ENCODE measurements around the gene TVP23A. TPM values are rescaled to one million over a fixed set of nuclear protein-coding genes. Genes with fewer than 3 reads are reported as not detected.

Gene TVP23A
- polyA plus RNA-seq, 4 donors = 0.73 to 1.5 TPM; not detected in 2

- H3K9me3 ChIP-seq (ENCODE audit: control insufficient read depth in 2 of 2, insufficient read depth in 1 of 2, low read depth in 1 of 2, low read length in 1 of 2) = peaks cover 0 to 3% of the 10 kb centered on the region in 2 donors
- no peaks in the 10 kb centered on the region for H3K27me3 ChIP-seq (ENCODE audit: control insufficient read depth in 3 of 3, insufficient read depth in 3 of 3, low read length in 3 of 3)
- no peaks in the 10 kb centered on the region for H3K4me1 ChIP-seq (ENCODE audit: control insufficient read depth in 3 of 3, insufficient read depth in 2 of 3, low read depth in 1 of 3, low read length in 2 of 3)
- WGBS, 3 donors = 84 to 94% (median 90%) methylated on average over 3 of the region's 3 CpGs
- DNase-seq (no peak), FAIRE-seq (no peak)
- H3K36me3 ChIP-seq (ENCODE audit: control insufficient read depth in 3 of 3, insufficient read depth in 2 of 3, low read depth in 1 of 3, low read length in 3 of 3) = peaks cover 21 to 79% (median 30%) of the 10 kb centered on the region in 3 donors
- no peak overlapping the region for H3K4me3 ChIP-seq (ENCODE audit: low read depth in 1 of 3, low read length in 3 of 3)
- H3K27ac ChIP-seq (ENCODE audit: low read depth in 1 of 3, low read length in 2 of 3) = no peak overlapping the region
Measured at GRCh38 chr16:10760858-10761257, 57.7 kb downstream of the TVP23A start.

- Histone ChIP-seq H3K36me3 (ENCODE audit: control insufficient read depth in 3 of 3, insufficient read depth in 2 of 3, low read depth in 1 of 3, low read length in 3 of 3) (peaks cover 13 to 68% (median 33%) of the 10 kb centered on the region in 3 donors), H3K9me3 (ENCODE audit: control insufficient read depth in 2 of 2, insufficient read depth in 1 of 2, low read depth in 1 of 2, low read length in 1 of 2) (no peaks in the 10 kb centered on the region), H3K4me1 (ENCODE audit: control insufficient read depth in 3 of 3, insufficient read depth in 2 of 3, low read depth in 1 of 3, low read length in 2 of 3) (no peaks in the 10 kb centered on the region), H3K27me3 (ENCODE audit: control insufficient read depth in 3 of 3, insufficient read depth in 3 of 3, low read length in 3 of 3) (no peaks in the 10 kb centered on the region), H3K27ac (ENCODE audit: low read depth in 1 of 3, low read length in 2 of 3) (no peak overlapping the region), H3K4me3 (ENCODE audit: low read depth in 1 of 3, low read length in 3 of 3) (no peak overlapping the region)
- FAIRE-seq = no peak
- DNase-seq = no peak
- 81 to 88% (median 82%) methylated on average over 6 of the region's 6 CpGs for WGBS, 3 donors
Measured at GRCh38 chr16:10756574-10756973, 62.0 kb downstream of the TVP23A start.

DNA sequence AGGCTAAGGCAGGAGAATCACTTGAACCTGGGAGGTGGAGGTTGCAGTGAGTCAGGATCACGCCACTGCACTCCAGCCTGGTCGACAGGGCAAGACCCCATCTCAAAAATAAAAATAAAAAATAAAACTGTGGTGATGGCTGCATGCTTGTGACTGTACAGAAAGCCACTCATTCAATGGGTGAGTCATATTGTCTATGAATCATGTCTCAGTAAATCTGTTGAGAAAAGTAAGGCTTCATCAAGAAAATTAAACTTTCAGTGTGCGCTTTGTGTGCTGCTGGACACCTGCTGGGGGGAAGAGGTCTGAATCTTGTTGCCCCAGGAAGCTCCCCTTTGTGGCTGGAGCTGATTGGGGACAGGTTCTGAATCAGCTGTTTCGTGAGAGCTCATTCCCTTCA, 63.7 kb downstream of the TVP23A start:
- DNase-seq (no peak), FAIRE-seq (no peak)
- Histone ChIP-seq H3K27ac (ENCODE audit: low read depth in 1 of 3, low read length in 2 of 3) (no peak overlapping the region), H3K4me1 (ENCODE audit: control insufficient read depth in 3 of 3, insufficient read depth in 2 of 3, low read depth in 1 of 3, low read length in 2 of 3) (no peaks in the 10 kb centered on the region), H3K9me3 (ENCODE audit: control insufficient read depth in 2 of 2, insufficient read depth in 1 of 2, low read depth in 1 of 2, low read length in 1 of 2) (no peaks in the 10 kb centered on the region), H3K27me3 (ENCODE audit: control insufficient read depth in 3 of 3, insufficient read depth in 3 of 3, low read length in 3 of 3) (no peaks in the 10 kb centered on the region), H3K36me3 (ENCODE audit: control insufficient read depth in 3 of 3, insufficient read depth in 2 of 3, low read depth in 1 of 3, low read length in 3 of 3) (peaks cover 6 to 68% (median 26%) of the 10 kb centered on the region in 3 donors), H3K4me3 (ENCODE audit: low read depth in 1 of 3, low read length in 3 of 3) (no peak overlapping the region)
- WGBS, 3 donors = 88 to 100% (median 91%) methylated on average over 4 of the region's 4 CpGs

DNA sequence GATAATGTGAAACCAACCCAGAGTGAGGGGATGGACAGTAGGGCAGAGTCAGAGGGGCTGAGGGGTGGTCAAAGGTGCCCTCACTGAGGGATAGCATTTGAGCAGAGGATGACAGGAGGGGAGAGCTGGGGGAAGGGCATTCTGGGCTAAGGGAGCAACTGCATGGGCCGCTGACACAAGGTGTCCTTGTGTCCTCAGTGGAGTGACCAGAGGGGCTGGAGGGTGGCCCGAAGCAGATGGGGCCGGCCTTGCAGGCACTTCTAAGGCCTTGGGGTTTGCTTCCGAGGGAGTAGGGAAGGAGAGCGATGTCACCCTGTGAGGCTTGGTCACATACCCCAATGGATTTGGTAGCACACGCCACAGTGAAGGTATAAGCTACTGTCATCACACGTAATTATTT, 64.9 kb downstream of the TVP23A start:
- WGBS, 3 donors = 95 to 97% (median 96%) methylated on average over 7 of the region's 7 CpGs
- Histone ChIP-seq H3K27ac (ENCODE audit: low read depth in 1 of 3, low read length in 2 of 3) (no peak overlapping the region), H3K9me3 (ENCODE audit: control insufficient read depth in 2 of 2, insufficient read depth in 1 of 2, low read depth in 1 of 2, low read length in 1 of 2) (no peaks in the 10 kb centered on the region), H3K4me1 (ENCODE audit: control insufficient read depth in 3 of 3, insufficient read depth in 2 of 3, low read depth in 1 of 3, low read length in 2 of 3) (no peaks in the 10 kb centered on the region), H3K27me3 (ENCODE audit: control insufficient read depth in 3 of 3, insufficient read depth in 3 of 3, low read length in 3 of 3) (no peaks in the 10 kb centered on the region), H3K36me3 (ENCODE audit: control insufficient read depth in 3 of 3, insufficient read depth in 2 of 3, low read depth in 1 of 3, low read length in 3 of 3) (peaks cover 6 to 67% (median 16%) of the 10 kb centered on the region in 3 donors), H3K4me3 (ENCODE audit: low read depth in 1 of 3, low read length in 3 of 3) (no peak overlapping the region)
- DNase-seq (no peak), FAIRE-seq (no peak)

DNA sequence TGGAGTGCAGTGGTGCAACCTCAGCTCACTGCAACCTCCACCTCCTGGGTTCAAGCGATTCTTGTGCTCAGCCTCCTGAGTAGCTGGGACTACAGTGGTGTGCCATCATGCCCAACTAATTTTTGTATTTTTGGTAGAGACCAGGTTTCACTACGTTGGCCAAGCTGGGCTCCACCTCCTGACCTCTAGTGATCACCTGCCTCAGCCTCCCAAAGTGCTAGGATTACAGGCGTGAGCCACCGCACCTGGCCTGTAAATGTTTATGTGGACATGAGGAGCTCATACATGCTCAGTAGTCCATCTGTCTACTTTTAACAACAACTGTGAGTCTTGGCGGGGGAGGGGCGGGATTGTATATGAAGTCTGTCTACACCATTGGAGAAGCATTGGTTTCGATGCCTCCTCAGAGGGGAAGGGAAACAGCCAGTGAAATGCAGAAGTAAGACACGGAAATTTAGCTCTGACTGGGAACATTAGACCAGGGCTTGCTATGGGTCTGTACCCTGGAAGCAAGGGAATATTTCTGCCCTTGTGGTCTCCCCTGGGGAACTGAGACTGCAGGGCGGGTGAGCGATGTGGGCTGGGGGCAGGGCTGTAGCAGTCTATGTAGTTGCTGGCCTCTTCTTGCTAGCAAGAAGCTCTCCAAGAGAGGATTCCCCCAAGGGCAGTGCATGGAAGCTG, 65.6 kb downstream of the TVP23A start:
- FAIRE-seq (no peak), DNase-seq (no peak)
- no peak overlapping the region for H3K4me3 ChIP-seq (ENCODE audit: low read depth in 1 of 3, low read length in 3 of 3)
- 82 to 95% (median 92%) methylated on average over 10 of the region's 10 CpGs for WGBS, 3 donors
- no peaks in the 10 kb centered on the region for H3K27me3 ChIP-seq (ENCODE audit: control insufficient read depth in 3 of 3, insufficient read depth in 3 of 3, low read length in 3 of 3)
- H3K9me3 ChIP-seq (ENCODE audit: control insufficient read depth in 2 of 2, insufficient read depth in 1 of 2, low read depth in 1 of 2, low read length in 1 of 2) = no peaks in the 10 kb centered on the region
- no peaks in the 10 kb centered on the region for H3K4me1 ChIP-seq (ENCODE audit: control insufficient read depth in 3 of 3, insufficient read depth in 2 of 3, low read depth in 1 of 3, low read length in 2 of 3)
- H3K27ac ChIP-seq (ENCODE audit: low read depth in 1 of 3, low read length in 2 of 3) = no peak overlapping the region
- H3K36me3 ChIP-seq (ENCODE audit: control insufficient read depth in 3 of 3, insufficient read depth in 2 of 3, low read depth in 1 of 3, low read length in 3 of 3) = peaks cover 5 to 67% (median 10%) of the 10 kb centered on the region in 3 donors

- FAIRE-seq = no peak
- no peak overlapping the region for H3K27ac ChIP-seq (ENCODE audit: low read depth in 1 of 3, low read length in 2 of 3)
- peak in 1 of 2 donors; percentile 39 for DNase-seq
- 63 to 65% (median 64%) methylated on average over 13 of the region's 13 CpGs for WGBS, 3 donors
- no peaks in the 10 kb centered on the region for H3K9me3 ChIP-seq (ENCODE audit: control insufficient read depth in 2 of 2, insufficient read depth in 1 of 2, low read depth in 1 of 2, low read length in 1 of 2)
- H3K4me3 ChIP-seq (ENCODE audit: low read depth in 1 of 3, low read length in 3 of 3) = no peak overlapping the region
- peaks cover 3 to 62% (median 6%) of the 10 kb centered on the region in 3 donors for H3K36me3 ChIP-seq (ENCODE audit: control insufficient read depth in 3 of 3, insufficient read depth in 2 of 3, low read depth in 1 of 3, low read length in 3 of 3)
- no peaks in the 10 kb centered on the region for H3K27me3 ChIP-seq (ENCODE audit: control insufficient read depth in 3 of 3, insufficient read depth in 3 of 3, low read length in 3 of 3)
- H3K4me1 ChIP-seq (ENCODE audit: control insufficient read depth in 3 of 3, insufficient read depth in 2 of 3, low read depth in 1 of 3, low read length in 2 of 3) = no peaks in the 10 kb centered on the region
Measured at GRCh38 chr16:10751291-10751697, 67.3 kb downstream of the TVP23A start.

DNA sequence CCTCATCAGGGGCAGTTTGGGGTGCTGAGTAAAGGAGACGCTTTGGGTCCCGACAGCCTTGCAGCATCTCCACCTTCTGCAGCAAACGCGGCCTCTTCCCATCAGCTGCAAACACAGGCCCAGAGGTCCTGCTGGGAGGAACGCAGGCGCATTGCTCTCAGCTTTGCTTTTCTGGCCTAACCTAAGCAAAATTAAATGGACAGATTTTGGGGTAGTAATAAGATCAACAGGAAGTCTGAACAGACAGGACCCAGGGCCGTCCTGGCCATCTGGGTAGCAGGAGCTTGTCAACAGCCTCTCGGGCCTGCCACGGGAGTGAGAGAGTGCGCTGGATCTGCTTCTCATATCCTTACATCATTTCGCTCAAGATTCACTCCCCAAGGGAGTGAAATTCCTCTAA, 67.8 kb downstream of the TVP23A start:
- Histone ChIP-seq H3K27me3 (ENCODE audit: control insufficient read depth in 3 of 3, insufficient read depth in 3 of 3, low read length in 3 of 3) (no peaks in the 10 kb centered on the region), H3K36me3 (ENCODE audit: control insufficient read depth in 3 of 3, insufficient read depth in 2 of 3, low read depth in 1 of 3, low read length in 3 of 3) (peaks cover 3 to 62% (median 6%) of the 10 kb centered on the region in 3 donors), H3K4me3 (ENCODE audit: low read depth in 1 of 3, low read length in 3 of 3) (no peak overlapping the region), H3K27ac (ENCODE audit: low read depth in 1 of 3, low read length in 2 of 3) (no peak overlapping the region), H3K9me3 (ENCODE audit: control insufficient read depth in 2 of 2, insufficient read depth in 1 of 2, low read depth in 1 of 2, low read length in 1 of 2) (no peaks in the 10 kb centered on the region), H3K4me1 (ENCODE audit: control insufficient read depth in 3 of 3, insufficient read depth in 2 of 3, low read depth in 1 of 3, low read length in 2 of 3) (no peaks in the 10 kb centered on the region)
- no peak for FAIRE-seq
- WGBS, 3 donors = 81 to 93% (median 92%) methylated on average over 11 of the region's 11 CpGs
- DNase-seq = no peak

GRCh38 chr16:10745841-10746240, 72.8 kb downstream of the TVP23A start:
- H3K27ac ChIP-seq (ENCODE audit: low read depth in 1 of 3, low read length in 2 of 3) = no peak overlapping the region
- WGBS, 3 donors = 65 to 82% (median 70%) methylated on average over 2 of the region's 2 CpGs

More at GRCh38 chr16:10745841-10746240, 72.8 kb downstream of the TVP23A start:
- Histone ChIP-seq H3K4me3 (ENCODE audit: low read depth in 1 of 3, low read length in 3 of 3) (no peak overlapping the region), H3K4me1 (ENCODE audit: control insufficient read depth in 3 of 3, insufficient read depth in 2 of 3, low read depth in 1 of 3, low read length in 2 of 3) (peaks cover 0 to 4% (median 0%) of the 10 kb centered on the region in 3 donors), H3K9me3 (ENCODE audit: control insufficient read depth in 2 of 2, insufficient read depth in 1 of 2, low read depth in 1 of 2, low read length in 1 of 2) (no peaks in the 10 kb centered on the region), H3K36me3 (ENCODE audit: control insufficient read depth in 3 of 3, insufficient read depth in 2 of 3, low read depth in 1 of 3, low read length in 3 of 3) (peaks cover 0 to 31% (median 3%) of the 10 kb centered on the region in 3 donors), H3K27me3 (ENCODE audit: control insufficient read depth in 3 of 3, insufficient read depth in 3 of 3, low read length in 3 of 3) (no peaks in the 10 kb centered on the region)
- FAIRE-seq (no peak), DNase-seq (no peak)

All from small intestine (tissue), 7 donors.